Uterus (tissue), 2 donors: Measurements from ENCODE around the gene PTK7.

Experiments
- POLR2A ChIP-seq, 2 donors: fragments of 450-650 bp; IDR thresholded peaks; one replicate each; pipeline ENCODE4 v1.6.1; 2016; ENCODE audit warnings: antibody characterized with exemption in 2 of 2, mild to moderate bottlenecking in 1 of 2, moderate library complexity in 1 of 2
- TF ChIP-seq, protein P1 (sequence below), 4 experiments: fragments of 200-600 bp in 2 of 4; fragments of 450-650 bp in 2 of 4; sonication (generic) in 2 of 4; IDR thresholded peaks; one replicate each; pipeline ENCODE4 v1.5.1; 2016 to 2019; ENCODE audit warnings: antibody characterized with exemption in 4 of 4, mild to moderate bottlenecking in 2 of 4, moderate library complexity in 1 of 4

DNA sequence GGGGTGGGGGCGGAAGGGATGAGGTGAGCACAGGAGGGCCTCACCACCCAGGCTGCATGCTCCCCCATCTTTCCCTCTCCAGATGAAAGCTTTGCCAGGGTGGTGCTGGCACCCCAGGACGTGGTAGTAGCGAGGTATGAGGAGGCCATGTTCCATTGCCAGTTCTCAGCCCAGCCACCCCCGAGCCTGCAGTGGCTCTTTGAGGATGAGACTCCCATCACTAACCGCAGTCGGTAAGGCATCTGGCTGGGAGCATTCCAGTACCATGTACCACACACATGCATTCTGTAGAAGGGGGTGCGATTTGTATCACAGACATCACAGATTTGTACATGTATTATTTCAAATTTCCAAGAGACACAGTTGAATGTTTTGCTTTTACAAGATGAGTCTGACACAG is 54.3 kb downstream of the PTK7 start:
- TF ChIP-seq, protein P1, sequence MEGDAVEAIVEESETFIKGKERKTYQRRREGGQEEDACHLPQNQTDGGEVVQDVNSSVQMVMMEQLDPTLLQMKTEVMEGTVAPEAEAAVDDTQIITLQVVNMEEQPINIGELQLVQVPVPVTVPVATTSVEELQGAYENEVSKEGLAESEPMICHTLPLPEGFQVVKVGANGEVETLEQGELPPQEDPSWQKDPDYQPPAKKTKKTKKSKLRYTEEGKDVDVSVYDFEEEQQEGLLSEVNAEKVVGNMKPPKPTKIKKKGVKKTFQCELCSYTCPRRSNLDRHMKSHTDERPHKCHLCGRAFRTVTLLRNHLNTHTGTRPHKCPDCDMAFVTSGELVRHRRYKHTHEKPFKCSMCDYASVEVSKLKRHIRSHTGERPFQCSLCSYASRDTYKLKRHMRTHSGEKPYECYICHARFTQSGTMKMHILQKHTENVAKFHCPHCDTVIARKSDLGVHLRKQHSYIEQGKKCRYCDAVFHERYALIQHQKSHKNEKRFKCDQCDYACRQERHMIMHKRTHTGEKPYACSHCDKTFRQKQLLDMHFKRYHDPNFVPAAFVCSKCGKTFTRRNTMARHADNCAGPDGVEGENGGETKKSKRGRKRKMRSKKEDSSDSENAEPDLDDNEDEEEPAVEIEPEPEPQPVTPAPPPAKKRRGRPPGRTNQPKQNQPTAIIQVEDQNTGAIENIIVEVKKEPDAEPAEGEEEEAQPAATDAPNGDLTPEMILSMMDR (IDR thresholded peaks at IDR 0.05) = no peak
- TF ChIP-seq POLR2A (IDR thresholded peaks at IDR 0.05) = no peak
